T-helper 2 cell treated with Interferon-gamma antibody and Interleukin-4, amounts not matched to agents 5 μg/mL and 100 μg/mL, for 36 hours (primary cell): ENCODE measurements around the gene MRS2.
"Not testable (repeated sequence)": the region's sequence is repeated elsewhere in the genome, so short reads cannot be mapped to it uniquely, and the experiment has no call there.

Experiments
- DNase-seq: peaks from one replicate; pipeline ENCODE4 v3.0.0; 2021; ENCODE audit warnings: low spot score
- H3K27ac Mint-ChIP-seq: one replicate; pipeline ENCODE4 v1.8.0; 2021; ENCODE audit warnings: mild to moderate bottlenecking, mixed read lengths
- H3K27me3 Mint-ChIP-seq: one replicate; pipeline ENCODE4 v1.8.0; 2021; ENCODE audit warnings: low read depth, mixed read lengths
- H3K36me3 Mint-ChIP-seq: one replicate; pipeline ENCODE4 v1.8.0; 2021; ENCODE audit warnings: low read depth, mixed read lengths
- H3K4me1 Mint-ChIP-seq: one replicate; pipeline ENCODE4 v1.8.0; 2021; ENCODE audit warnings: low read depth, mixed read lengths
- H3K4me3 Mint-ChIP-seq: one replicate; pipeline ENCODE4 v1.8.0; 2022; ENCODE audit warnings: mild to moderate bottlenecking, moderate library complexity, mixed read lengths
- H3K9me3 Mint-ChIP-seq: one replicate; pipeline ENCODE4 v1.8.0; 2021; ENCODE audit warnings: mixed read lengths

MRS2 gene

GRCh38 chr6:24381476-24382219, 21.1 kb upstream of the MRS2 start:
- Mint-ChIP-seq H3K27me3 (peaks cover 7% of the 10 kb centered on the region), H3K36me3 (no peaks in the 10 kb centered on the region), H3K9me3 (no peaks in the 10 kb centered on the region), H3K4me3 (no peak overlapping the region), H3K4me1 (no peaks in the 10 kb centered on the region), H3K27ac (no peak overlapping the region)
- DNase-seq, result no peak

GRCh38 chr6:24382220-24382540, 20.6 kb upstream of the MRS2 start:
- H3K27ac Mint-ChIP-seq, result no peak overlapping the region
- no peaks in the 10 kb centered on the region for H3K4me1 Mint-ChIP-seq
- no peaks in the 10 kb centered on the region for H3K36me3 Mint-ChIP-seq
- H3K27me3 Mint-ChIP-seq, result peaks cover 7% of the 10 kb centered on the region
- H3K9me3 Mint-ChIP-seq, result no peaks in the 10 kb centered on the region
- H3K4me3 Mint-ChIP-seq, result no peak overlapping the region
- no peak for DNase-seq

GRCh38 chr6:24382891-24383494, 19.7 kb upstream of the MRS2 start:
- not testable (repeated sequence) for H3K9me3 Mint-ChIP-seq, DNase-seq, H3K4me3 Mint-ChIP-seq, H3K4me1 Mint-ChIP-seq, H3K36me3 Mint-ChIP-seq, H3K27me3 Mint-ChIP-seq, H3K27ac Mint-ChIP-seq

GRCh38 chr6:24384369-24385130, 18.2 kb upstream of the MRS2 start:
- H3K27me3 Mint-ChIP-seq, H3K4me3 Mint-ChIP-seq, H3K9me3 Mint-ChIP-seq, H3K27ac Mint-ChIP-seq, H3K36me3 Mint-ChIP-seq, H3K4me1 Mint-ChIP-seq, DNase-seq: not testable (repeated sequence)

GRCh38 chr6:24385536-24386269, 17.0 kb upstream of the MRS2 start:
- Mint-ChIP-seq H3K9me3 (no peaks in the 10 kb centered on the region), H3K27me3 (peaks cover 7% of the 10 kb centered on the region), H3K36me3 (no peaks in the 10 kb centered on the region), H3K27ac (no peak overlapping the region), H3K4me1 (no peaks in the 10 kb centered on the region), H3K4me3 (no peak overlapping the region)
- no peak for DNase-seq

GRCh38 chr6:24387818-24388217, 14.9 kb upstream of the MRS2 start:
- Mint-ChIP-seq H3K4me1 (no peaks in the 10 kb centered on the region), H3K27ac (no peak overlapping the region), H3K4me3 (no peak overlapping the region), H3K9me3 (no peaks in the 10 kb centered on the region), H3K36me3 (no peaks in the 10 kb centered on the region), H3K27me3 (no peaks in the 10 kb centered on the region)
- DNase-seq, result no peak

GRCh38 chr6:24391208-24391607, 11.5 kb upstream of the MRS2 start:
- H3K4me3 Mint-ChIP-seq, result no peak overlapping the region
- no peaks in the 10 kb centered on the region for H3K36me3 Mint-ChIP-seq
- DNase-seq, result no peak
- no peak overlapping the region for H3K27ac Mint-ChIP-seq
- peaks cover under 1% of the 10 kb centered on the region for H3K9me3 Mint-ChIP-seq
- peaks cover 5% of the 10 kb centered on the region for H3K27me3 Mint-ChIP-seq
- H3K4me1 Mint-ChIP-seq, result no peaks in the 10 kb centered on the region

GRCh38 chr6:24391756-24392405, 10.9 kb upstream of the MRS2 start:
- H3K27me3 Mint-ChIP-seq, result peaks cover 5% of the 10 kb centered on the region
- H3K9me3 Mint-ChIP-seq, result peaks cover 7% of the 10 kb centered on the region
- H3K4me1 Mint-ChIP-seq, result no peaks in the 10 kb centered on the region

GRCh38 chr6:24394061-24394779, 8.5 kb upstream of the MRS2 start:
- H3K9me3 Mint-ChIP-seq, result peaks cover 7% of the 10 kb centered on the region
- no peak overlapping the region for H3K4me3 Mint-ChIP-seq
- peaks cover 11% of the 10 kb centered on the region for H3K27me3 Mint-ChIP-seq
- no peak for DNase-seq
- no peaks in the 10 kb centered on the region for H3K4me1 Mint-ChIP-seq
- H3K27ac Mint-ChIP-seq, result no peak overlapping the region
- no peaks in the 10 kb centered on the region for H3K36me3 Mint-ChIP-seq

More at GRCh38 chr6:24391756-24392405, 10.9 kb upstream of the MRS2 start:
- no peak for DNase-seq
- H3K4me3 Mint-ChIP-seq, result no peak overlapping the region
- H3K36me3 Mint-ChIP-seq, result no peaks in the 10 kb centered on the region
- no peak overlapping the region for H3K27ac Mint-ChIP-seq

- DNase-seq, result no peak
- Mint-ChIP-seq H3K27me3 (peaks cover 18% of the 10 kb centered on the region), H3K27ac (no peak overlapping the region)
These were observed 7.8 kb upstream of the MRS2 start for GRCh38 chr6:24394780-24395437.

GRCh38 chr6:24396824-24397223, 5.9 kb upstream of the MRS2 start:
- peaks cover 7% of the 10 kb centered on the region for H3K9me3 Mint-ChIP-seq
- H3K27ac Mint-ChIP-seq, result no peak overlapping the region
- peaks cover 29% of the 10 kb centered on the region for H3K27me3 Mint-ChIP-seq

More at GRCh38 chr6:24394780-24395437, 7.8 kb upstream of the MRS2 start:
- Mint-ChIP-seq H3K4me1 (no peaks in the 10 kb centered on the region), H3K36me3 (no peaks in the 10 kb centered on the region), H3K4me3 (no peak overlapping the region), H3K9me3 (peaks cover 7% of the 10 kb centered on the region)

GRCh38 chr6:24397631-24398030, 5.1 kb upstream of the MRS2 start:
- H3K4me3 Mint-ChIP-seq, result no peak overlapping the region
- H3K9me3 Mint-ChIP-seq, result peaks cover 7% of the 10 kb centered on the region
- no peak for DNase-seq
- no peaks in the 10 kb centered on the region for H3K36me3 Mint-ChIP-seq
- H3K27ac Mint-ChIP-seq, result no peak overlapping the region
- peaks cover 29% of the 10 kb centered on the region for H3K27me3 Mint-ChIP-seq
- peaks cover 8% of the 10 kb centered on the region for H3K4me1 Mint-ChIP-seq

More at GRCh38 chr6:24396824-24397223, 5.9 kb upstream of the MRS2 start:
- no peaks in the 10 kb centered on the region for H3K36me3 Mint-ChIP-seq
- no peak for DNase-seq
- no peak overlapping the region for H3K4me3 Mint-ChIP-seq
- H3K4me1 Mint-ChIP-seq, result peaks cover 5% of the 10 kb centered on the region
